ENCODE data around the gene P2RY8.
"Not testable (repeated sequence)": the region's sequence is repeated elsewhere in the genome, so short reads cannot be mapped to it uniquely, and the experiment has no call there.

The P2RY8 gene

DNA sequence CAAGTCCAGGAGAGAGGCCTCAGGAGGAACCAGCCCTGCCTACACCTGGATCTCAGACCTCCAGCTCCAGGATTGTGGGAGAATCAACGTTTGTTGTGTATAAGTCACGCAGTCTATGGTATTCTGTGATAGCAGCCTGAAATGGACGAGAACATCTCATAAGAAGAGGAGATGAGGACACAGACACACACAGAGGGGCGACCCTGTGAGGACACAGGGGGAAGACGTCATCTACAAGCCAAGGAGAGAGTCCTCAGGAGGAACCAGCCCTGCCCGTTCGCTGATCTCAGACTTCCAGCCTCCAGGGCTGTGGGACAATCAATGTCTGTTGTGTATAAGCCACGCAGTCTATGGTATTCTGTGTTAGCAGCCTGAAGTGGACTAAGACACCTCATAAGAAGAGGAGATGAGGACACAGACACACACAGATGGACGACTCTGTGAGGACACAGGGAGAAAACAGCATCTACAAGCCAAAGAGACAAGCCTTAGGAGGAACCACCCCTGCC is 20.3 kb downstream of the P2RY8 start:
- DNase-seq: no peak

DNA sequence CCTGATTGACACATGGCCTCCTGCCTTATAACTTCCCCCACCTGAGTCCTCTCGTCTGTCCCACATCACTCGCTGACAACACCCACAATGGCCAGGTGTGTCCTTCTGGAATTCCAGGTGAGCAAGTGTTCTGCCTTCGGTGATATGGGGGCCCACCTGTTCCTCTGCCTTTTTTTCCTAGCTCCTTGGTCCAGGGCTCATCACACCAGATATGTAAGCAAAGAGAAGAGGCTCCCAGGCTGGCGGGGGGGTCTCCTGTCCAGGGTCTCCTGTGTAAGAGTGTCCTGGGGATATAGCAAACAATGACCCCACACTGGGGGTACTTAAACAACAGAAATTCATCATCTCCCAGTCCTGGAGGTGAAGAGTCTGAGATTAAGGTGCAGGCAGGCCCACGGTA is 25.2 kb downstream of the P2RY8 start:
- no peak for DNase-seq

GRCh38 chrX:1511150-1511549 is 25.8 kb downstream of the P2RY8 start:
- no peak for DNase-seq

- no peak for DNase-seq
These were observed 29.2 kb downstream of the P2RY8 start for GRCh38 chrX:1507511-1508463.

DNA sequence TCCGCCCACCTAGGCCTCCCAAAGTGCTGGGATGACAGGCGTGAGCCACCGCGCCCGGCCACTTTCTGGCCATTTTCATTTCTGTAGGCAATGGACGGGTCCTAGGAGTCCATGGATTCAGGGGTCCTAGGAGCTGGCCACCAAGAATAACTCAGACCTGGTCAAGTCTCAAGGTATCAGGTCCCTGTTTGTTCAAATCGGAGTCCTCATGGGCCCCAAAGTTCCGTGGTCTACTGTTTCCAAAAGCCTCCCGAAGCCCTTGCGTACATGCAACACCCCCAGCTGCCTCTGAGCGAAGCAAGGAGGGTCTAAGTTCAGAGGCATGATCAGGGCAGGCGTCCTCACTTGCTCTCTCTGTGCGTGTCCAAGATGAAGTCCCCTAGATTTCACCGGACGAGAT is 30.1 kb downstream of the P2RY8 start:
- no peak for DNase-seq

GRCh38 chrX:1502853-1503252 is 34.1 kb downstream of the P2RY8 start:
- DNase-seq: no peak

DNA sequence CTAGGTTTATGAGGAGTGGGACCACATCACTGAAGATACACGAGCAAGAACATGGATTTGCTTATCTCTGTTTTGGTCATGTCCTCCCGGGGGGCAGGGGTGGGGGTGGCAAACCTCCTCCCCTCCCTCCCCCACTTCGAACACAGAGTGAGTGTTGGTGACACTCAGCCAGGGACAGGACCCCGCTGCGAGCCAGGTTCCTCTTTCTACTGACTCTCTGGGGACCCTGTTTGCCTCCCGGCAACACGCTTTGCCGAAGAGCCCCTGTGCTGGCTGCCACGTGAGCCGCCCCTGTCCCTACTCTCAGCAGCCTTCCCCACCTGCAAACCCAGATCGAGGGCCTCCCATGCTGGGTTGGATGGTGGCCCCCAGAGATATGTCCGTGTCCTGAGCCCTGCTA is 34.7 kb downstream of the P2RY8 start:
- no peak for DNase-seq

- no peak for DNase-seq
These were observed 36.0 kb downstream of the P2RY8 start for GRCh38 chrX:1500701-1501624.

GRCh38 chrX:1496076-1496475 is 40.9 kb downstream of the P2RY8 start:
- DNase-seq: no peak

DNA sequence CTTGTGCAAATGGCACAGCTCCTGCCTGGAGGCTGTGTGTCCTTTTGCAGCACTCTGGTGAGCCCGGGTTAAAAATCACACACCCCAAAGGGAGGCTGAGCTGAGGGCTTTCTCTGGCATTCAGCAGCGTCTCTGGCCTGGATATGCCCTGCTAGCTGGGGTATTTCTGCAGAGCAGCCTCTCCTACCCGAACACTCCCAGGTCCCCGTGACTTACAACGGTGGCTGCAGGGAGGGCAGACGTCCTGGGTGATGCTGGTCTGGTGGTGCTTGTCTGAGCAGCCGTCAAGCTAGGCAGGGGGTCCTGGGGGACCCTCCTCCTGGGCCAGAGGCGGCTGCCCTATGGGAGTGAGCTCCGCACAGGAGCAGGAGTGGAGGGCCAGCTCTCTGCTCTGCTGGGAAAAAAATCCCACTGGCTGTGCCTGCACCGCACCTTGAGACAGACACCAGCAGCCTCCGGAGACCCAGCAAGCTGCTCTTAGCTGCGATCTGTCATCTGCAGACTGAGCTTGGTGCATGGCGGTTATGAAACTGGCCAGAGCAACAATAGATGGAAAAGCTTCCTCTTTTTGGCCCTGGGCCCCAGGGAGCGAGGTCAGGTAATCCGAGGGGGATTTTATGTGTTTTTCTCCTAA is 43.0 kb downstream of the P2RY8 start:
- DNase-seq: no peak

- no peak for DNase-seq
These were observed 43.6 kb downstream of the P2RY8 start for GRCh38 chrX:1493412-1493811.

DNA sequence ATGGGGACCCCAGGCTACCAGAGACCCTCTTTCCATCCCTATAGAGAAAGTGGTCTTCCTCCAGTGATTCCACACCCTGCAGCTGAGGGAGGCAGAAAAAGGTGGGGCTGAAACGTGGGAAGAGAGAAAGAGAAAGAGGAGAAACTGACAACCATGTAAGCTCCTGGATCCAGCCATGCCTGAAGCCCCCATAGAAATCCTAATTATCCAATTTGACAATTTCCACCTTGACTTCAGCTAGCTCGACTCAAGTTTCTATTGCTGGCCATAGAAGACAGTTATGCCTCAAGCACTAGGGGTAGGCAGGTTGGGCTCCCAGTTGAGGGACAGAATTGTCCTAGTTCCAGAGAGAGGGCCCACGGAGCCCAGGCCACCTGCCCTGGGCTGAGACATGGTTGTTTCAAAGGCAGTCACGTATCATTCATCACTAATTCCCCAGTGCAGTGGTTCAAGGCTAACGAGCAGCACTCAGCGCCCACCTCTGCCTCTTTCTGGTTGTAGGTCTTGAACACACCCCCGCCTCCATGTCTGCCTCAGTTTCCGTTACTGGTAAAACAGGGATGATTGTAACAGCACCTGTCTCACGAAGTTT is 44.5 kb downstream of the P2RY8 start:
- DNase-seq: no peak

DNA sequence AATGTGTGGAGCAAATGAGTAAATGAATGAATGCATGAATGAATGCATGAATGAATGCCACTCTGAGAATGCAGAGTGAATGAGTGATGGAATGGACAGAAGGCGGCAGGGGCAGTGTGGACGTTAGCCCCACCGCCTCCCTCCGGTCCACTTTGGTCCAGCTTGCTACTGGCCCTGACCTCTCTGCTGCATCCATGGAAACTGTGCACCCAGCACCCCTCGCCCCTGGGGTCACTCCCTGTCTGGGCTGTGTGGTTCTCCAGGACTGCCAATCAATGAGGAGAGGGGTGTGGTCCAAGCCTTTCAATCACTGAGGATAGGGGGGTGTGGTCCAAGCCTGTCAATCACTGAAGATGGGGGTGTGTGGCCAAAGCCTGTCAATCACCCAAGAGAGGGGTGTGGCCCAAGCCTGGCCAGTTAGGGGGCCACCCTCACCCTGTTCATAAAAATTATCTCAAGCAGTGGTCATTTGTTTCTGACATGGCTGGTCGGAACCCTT is 45.1 kb downstream of the P2RY8 start:
- DNase-seq: no peak

DNA sequence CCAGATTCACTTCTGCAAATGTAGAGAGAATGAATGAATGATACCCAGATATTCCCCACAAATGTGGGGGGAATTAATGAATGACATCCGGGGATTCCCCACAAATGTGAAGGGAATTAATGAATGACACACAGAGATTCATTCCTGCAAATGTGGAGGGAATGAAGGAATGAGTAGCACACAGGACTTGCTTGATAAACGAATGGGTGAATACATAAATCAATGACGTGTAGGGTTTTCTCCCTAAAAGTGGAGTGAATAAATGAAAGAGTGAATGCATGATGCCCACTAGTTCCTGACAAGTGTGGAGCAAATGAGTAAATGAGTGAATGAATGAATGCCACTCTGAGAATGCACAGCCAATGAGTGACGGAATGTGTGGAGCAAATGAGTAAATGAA is 45.7 kb downstream of the P2RY8 start:
- not testable (repeated sequence) for DNase-seq

DNA sequence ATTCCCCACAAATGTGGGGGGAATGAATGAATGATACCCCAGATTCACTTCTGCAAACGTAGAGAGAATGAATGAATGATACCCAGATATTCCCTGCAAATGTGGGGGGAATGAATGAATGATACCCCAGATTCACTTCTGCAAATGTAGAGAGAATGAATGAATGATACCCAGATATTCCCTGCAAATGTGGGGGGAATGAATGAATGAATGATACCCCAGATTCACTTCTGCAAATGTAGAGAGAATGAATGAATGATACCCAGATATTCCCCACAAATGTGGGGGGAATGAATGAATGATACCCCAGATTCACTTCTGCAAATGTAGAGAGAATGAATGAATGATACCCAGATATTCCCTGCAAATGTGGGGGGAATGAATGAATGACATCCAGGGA is 46.3 kb downstream of the P2RY8 start:
- DNase-seq: not testable (repeated sequence)

- not testable (repeated sequence) for DNase-seq
These were observed 47.6 kb downstream of the P2RY8 start for GRCh38 chrX:1489354-1489753.

GRCh38 chrX:1488745-1489144 is 48.2 kb downstream of the P2RY8 start:
- no peak for DNase-seq

DNA sequence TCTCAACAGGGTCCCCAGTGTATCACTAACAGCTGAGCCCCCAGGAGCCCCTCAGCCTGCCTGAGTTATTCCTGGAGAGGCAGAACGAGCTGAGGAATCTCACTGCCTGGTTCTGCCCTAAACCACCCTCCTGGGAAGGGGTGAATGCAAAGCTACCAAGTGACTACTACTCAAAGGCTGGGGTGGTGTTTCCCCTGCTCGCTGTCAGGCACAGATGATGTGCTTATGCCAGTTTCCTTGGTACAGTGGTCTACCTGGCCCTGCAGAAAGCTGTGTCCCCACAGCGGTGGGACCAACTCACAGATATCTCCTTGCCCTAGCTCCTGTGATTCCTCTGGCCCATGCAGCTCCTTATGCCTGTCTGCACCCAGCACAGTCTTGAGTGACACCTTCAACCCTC is 48.8 kb downstream of the P2RY8 start:
- no peak for DNase-seq

- no peak for DNase-seq
These were observed 49.6 kb downstream of the P2RY8 start for GRCh38 chrX:1487401-1487800.

DNA sequence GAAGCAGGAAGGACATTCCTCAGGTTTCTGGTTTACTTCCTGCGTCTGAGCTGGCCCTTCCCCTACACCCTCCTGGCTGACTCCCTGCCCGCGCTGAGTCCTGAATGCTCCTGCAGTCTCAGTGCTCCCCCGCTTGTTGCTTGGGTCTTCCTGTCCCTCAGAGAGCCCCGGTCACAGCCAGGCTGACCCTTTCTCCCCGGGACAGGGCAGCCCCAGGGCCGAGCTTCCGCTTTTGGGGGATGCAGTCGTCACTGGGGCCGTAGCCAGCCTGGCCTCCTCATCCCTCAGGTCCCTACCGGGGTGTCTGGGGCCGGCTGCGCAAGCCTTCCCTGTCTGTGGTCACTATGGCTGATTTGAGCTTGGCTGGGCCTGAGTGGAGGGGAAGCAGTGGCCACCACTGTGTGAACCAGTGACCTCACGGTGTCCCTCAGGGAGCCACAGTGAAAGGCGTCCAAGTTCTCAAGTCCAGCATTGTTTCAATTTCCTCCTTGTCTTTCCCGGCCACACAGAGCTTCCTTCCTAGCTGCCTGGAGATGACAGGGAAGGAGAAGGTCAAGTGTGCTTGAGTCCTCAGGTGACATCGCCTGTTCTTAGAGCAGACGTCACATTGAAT is 50.1 kb downstream of the P2RY8 start:
- DNase-seq: no peak

DNA sequence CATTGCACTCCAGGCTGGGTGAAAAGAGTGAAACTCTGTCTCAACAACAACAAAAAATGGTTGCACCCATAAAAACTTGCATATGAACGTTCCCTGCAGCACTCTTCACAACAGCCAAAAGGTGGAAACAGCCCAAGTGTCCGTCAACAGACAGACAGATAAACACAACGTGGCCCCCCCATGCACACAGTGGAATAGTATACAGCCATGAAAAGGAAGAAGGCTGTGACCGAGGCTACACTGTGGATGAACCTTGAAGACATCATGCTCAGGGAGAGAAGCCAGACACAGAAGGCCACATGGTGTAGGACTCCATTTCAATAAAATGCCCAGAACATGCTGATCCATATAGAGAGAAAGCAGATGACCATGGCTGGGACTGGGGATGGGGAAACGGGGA is 50.8 kb downstream of the P2RY8 start:
- no peak for DNase-seq

DNA sequence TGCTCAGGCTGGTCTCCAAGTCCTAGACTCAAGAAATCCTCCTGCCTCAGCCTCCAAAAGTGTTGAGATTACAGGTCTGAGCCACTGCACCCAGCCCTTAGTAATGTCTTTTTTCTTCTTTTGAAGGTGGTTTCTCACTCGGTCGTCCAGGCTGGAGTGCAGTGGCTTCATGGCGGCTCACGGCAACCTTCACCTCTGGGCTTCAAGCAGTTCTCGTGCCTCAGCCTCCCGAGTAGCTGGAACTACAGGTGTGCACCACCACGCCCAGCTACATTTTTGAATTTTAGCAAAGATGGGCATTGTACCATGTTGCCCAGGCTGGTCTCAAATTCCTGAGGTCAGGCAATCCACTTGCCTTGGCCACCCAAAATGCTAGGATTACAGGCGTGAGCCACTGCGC is 52.0 kb downstream of the P2RY8 start:
- no peak for DNase-seq
